Measurements from ENCODE around the gene CARD11. TPM values are rescaled to one million over a fixed set of nuclear protein-coding genes. Genes with fewer than 3 reads are reported as not detected.

CARD11 gene
- total and polyA plus RNA-seq, 2 of the 13 experiments (the other 11 are each of a cell fraction or from before 2014, with no cell fraction given) = 0.04 TPM; not detected in 1

DNA sequence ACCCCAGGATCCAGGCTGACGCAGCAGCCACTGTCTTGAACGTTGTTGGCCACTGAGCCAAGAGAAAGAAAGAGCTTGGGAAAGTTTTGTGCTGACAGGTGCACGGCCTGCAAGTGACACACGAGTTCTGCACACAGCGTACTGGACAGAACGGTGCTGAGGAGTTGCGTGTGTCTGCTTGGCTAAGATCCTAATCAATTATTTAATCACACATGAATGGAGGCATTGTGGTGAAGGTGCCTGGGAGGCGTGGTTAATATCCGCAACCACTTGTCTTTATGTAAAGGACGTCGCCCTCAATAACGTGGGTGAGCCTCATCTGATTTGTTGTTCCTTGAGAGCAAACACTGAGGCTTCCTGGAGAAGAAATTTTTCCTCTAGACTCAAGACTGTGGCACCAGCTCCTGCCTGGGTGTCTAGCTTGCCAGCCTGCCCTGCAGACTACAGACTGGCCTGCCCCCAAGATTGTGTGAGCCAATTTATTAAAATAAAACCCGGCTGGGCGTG, 183.0 kb downstream of the CARD11 start (continued):
- TF ChIP-seq ASH2L (IDR thresholded peaks at IDR 0.05; ENCODE audit: insufficient read length, low read depth, low read length) = peak; percentile 28
- TF ChIP-seq CEBPG (CRISPR knock-in tag; IDR thresholded peaks at IDR 0.05) = peak; percentile 32
- peak; percentile 21; the same call in 1 of the 2 replicates for TF ChIP-seq NCOR1 (IDR thresholded peaks at IDR 0.05; ENCODE audit: borderline replicate concordance, low read length)
- TF ChIP-seq, protein P1, sequence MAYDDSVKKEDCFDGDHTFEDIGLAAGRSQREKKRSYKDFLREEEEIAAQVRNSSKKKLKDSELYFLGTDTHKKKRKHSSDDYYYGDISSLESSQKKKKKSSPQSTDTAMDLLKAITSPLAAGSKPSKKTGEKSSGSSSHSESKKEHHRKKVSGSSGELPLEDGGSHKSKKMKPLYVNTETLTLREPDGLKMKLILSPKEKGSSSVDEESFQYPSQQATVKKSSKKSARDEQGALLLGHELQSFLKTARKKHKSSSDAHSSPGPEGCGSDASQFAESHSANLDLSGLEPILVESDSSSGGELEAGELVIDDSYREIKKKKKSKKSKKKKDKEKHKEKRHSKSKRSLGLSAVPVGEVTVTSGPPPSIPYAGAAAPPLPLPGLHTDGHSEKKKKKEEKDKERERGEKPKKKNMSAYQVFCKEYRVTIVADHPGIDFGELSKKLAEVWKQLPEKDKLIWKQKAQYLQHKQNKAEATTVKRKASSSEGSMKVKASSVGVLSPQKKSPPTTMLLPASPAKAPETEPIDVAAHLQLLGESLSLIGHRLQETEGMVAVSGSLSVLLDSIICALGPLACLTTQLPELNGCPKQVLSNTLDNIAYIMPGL (CRISPR knock-in tag; IDR thresholded peaks at IDR 0.05; ENCODE audit: borderline replicate concordance in 1 of 2, low read depth in 1 of 2) = 0 out of 4 replicates have a peak, but pooled peaks of 1 of the 2 experiments have one; percentile 23
- TF ChIP-seq, protein P2, sequence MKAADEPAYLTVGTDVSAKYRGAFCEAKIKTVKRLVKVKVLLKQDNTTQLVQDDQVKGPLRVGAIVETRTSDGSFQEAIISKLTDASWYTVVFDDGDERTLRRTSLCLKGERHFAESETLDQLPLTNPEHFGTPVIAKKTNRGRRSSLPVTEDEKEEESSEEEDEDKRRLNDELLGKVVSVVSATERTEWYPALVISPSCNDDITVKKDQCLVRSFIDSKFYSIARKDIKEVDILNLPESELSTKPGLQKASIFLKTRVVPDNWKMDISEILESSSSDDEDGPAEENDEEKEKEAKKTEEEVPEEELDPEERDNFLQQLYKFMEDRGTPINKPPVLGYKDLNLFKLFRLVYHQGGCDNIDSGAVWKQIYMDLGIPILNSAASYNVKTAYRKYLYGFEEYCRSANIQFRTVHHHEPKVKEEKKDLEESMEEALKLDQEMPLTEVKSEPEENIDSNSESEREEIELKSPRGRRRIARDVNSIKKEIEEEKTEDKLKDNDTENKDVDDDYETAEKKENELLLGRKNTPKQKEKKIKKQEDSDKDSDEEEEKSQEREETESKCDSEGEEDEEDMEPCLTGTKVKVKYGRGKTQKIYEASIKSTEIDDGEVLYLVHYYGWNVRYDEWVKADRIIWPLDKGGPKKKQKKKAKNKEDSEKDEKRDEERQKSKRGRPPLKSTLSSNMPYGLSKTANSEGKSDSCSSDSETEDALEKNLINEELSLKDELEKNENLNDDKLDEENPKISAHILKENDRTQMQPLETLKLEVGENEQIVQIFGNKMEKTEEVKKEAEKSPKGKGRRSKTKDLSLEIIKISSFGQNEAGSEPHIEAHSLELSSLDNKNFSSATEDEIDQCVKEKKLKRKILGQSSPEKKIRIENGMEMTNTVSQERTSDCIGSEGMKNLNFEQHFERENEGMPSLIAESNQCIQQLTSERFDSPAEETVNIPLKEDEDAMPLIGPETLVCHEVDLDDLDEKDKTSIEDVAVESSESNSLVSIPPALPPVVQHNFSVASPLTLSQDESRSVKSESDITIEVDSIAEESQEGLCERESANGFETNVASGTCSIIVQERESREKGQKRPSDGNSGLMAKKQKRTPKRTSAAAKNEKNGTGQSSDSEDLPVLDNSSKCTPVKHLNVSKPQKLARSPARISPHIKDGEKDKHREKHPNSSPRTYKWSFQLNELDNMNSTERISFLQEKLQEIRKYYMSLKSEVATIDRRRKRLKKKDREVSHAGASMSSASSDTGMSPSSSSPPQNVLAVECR (CRISPR knock-in tag; IDR thresholded peaks at IDR 0.05; ENCODE audit: borderline replicate concordance) = peak; percentile 35; the same call in 1 of the 2 replicates
- peak; percentile 62; the same call in 1 of the 2 replicates for TF ChIP-seq SATB2 (CRISPR knock-in tag; IDR thresholded peaks at IDR 0.05)
- TF ChIP-seq EP300 (IDR thresholded peaks at IDR 0.05; ENCODE audit: low read depth in 2 of 2, low read length in 2 of 2) = 0 out of 4 replicates have a peak, but pooled peaks of 1 of the 2 experiments have one; percentile 8
- no peak for TF ChIP-seq EP300 (CRISPR knock-in tag; IDR thresholded peaks at IDR 0.05; ENCODE audit: borderline replicate concordance)
- TF ChIP-seq ZNF883 (CRISPR knock-in tag; IDR thresholded peaks at IDR 0.05; ENCODE audit: not compliant biosample characterization) = no peak
- peak; percentile 39; the same call in 1 of the 2 replicates for TF ChIP-seq FOSL2 (CRISPR knock-in tag; IDR thresholded peaks at IDR 0.05)
- peak; percentile 41; the same call in 1 of the 2 replicates for TF ChIP-seq TBX3 (IDR thresholded peaks at IDR 0.05; ENCODE audit: borderline replicate concordance)
- TF ChIP-seq POLR2A (IDR thresholded peaks at IDR 0.05; ENCODE audit: insufficient read depth in 1 of 2, low read depth in 2 of 2, low read length in 2 of 2) = peak in 1 of 2 experiments; percentile 52; a peak in 1 of 4 replicates
- TF ChIP-seq KAT8 (CRISPR knock-in tag; IDR thresholded peaks at IDR 0.05) = 0 out of 2 replicates have a peak, but pooled peaks have one; percentile 23
- peak; percentile 65; the same call in 1 of the 2 replicates for TF ChIP-seq SP5 (CRISPR knock-in tag; IDR thresholded peaks at IDR 0.05; ENCODE audit: borderline replicate concordance, low read depth)
- no peak for TF ChIP-seq SOX6 (IDR thresholded peaks at IDR 0.05)
- TF ChIP-seq SOX6 (CRISPR knock-in tag; IDR thresholded peaks at IDR 0.05) = peak; percentile 67; the same call in 1 of the 2 replicates
- TF ChIP-seq TBX2 (CRISPR knock-in tag; IDR thresholded peaks at IDR 0.05; ENCODE audit: borderline replicate concordance) = peak; percentile 25; the same call in 1 of the 2 replicates
- peak; percentile 13; the same call in 1 of the 2 replicates for TF ChIP-seq FOXA3 (CRISPR knock-in tag; IDR thresholded peaks at IDR 0.05)
- TF ChIP-seq SAP130 (CRISPR knock-in tag; IDR thresholded peaks at IDR 0.05; ENCODE audit: low read depth) = peak; percentile 37; the same call in 1 of the 2 replicates
- TF ChIP-seq EHMT2 (IDR thresholded peaks at IDR 0.05; ENCODE audit: borderline replicate concordance, low read depth, low read length) = no peak
- no peak for TF ChIP-seq JUNB (CRISPR knock-in tag; IDR thresholded peaks at IDR 0.05; ENCODE audit: borderline replicate concordance)
- 0 out of 2 replicates have a peak, but pooled peaks have one; percentile 47 for TF ChIP-seq HMG20A (CRISPR knock-in tag; IDR thresholded peaks at IDR 0.05; ENCODE audit: borderline replicate concordance)
